ENCODE results near the gene BICRA. TPM values are rescaled to one million over a fixed set of nuclear protein-coding genes. Genes with fewer than 3 reads are reported as not detected.

The BICRA gene
- total RNA-seq, 1 experiment from 2014 or later, result 29.3 TPM

- Histone ChIP-seq H3K4me1 (ENCODE audit: insufficient read depth, low read length) (peaks cover 4% of the 10 kb centered on the region; the same call in 1 of the 2 replicates), H4K91ac (ENCODE audit: insufficient read length, low read depth, low read length) (no peak overlapping the region), H4K8ac (replicated peaks; ENCODE audit: insufficient read length, low read depth, low read length) (no peak overlapping the region), H3K18ac (ENCODE audit: insufficient read length, low read depth, low read length) (no peak overlapping the region), H2BK5ac (ENCODE audit: insufficient read length, low read length) (no peak overlapping the region), H3K23ac (ENCODE audit: insufficient read length, low read depth, low read length) (no peak overlapping the region), H3T11ph (ENCODE audit: low read length) (no peak overlapping the region), H3K23me2 (ENCODE audit: insufficient read length, low read depth, low read length, poor library complexity, severe bottlenecking) (peaks cover 6% of the 10 kb centered on the region), H3K4me2 (ENCODE audit: insufficient read depth, insufficient read length, low read length) (peak overlapping the region; percentile 30), H3K9ac (ENCODE audit: extremely low read depth, insufficient read length, low read length) (no peak overlapping the region), H3K14ac (ENCODE audit: insufficient read depth, low read length) (no peak overlapping the region), H3K27ac (ENCODE audit: insufficient read length, low read depth, low read length) (no peak overlapping the region), H2AK5ac (ENCODE audit: insufficient read length, low read length) (no peak overlapping the region), H3K56ac (ENCODE audit: insufficient read length, low read depth, low read length) (no peak overlapping the region), H2BK15ac (ENCODE audit: low read depth, low read length) (no peak overlapping the region), H3K79me1 (ENCODE audit: insufficient read depth, low read depth, low read length, poor library complexity, severe bottlenecking) (no peaks in the 10 kb centered on the region), H2BK120ac (ENCODE audit: low read depth, low read length, poor library complexity, severe bottlenecking) (no peak overlapping the region), H2AFZ (ENCODE audit: low read length) (no peak overlapping the region), H2BK20ac (ENCODE audit: low read depth, low read length, poor library complexity, severe bottlenecking) (no peak overlapping the region), H3K4ac (ENCODE audit: low read depth, low read length) (no peak overlapping the region), H3K27me3 (ENCODE audit: insufficient read depth, low read length) (no peaks in the 10 kb centered on the region), H3K9me3 (ENCODE audit: control insufficient read depth, low read depth, low read length) (no peaks in the 10 kb centered on the region), H2BK12ac (ENCODE audit: insufficient read length, low read depth, low read length) (no peak overlapping the region), H4K5ac (ENCODE audit: insufficient read length, low read depth, low read length) (no peak overlapping the region), H3K79me2 (ENCODE audit: insufficient read depth, low read length) (no peaks in the 10 kb centered on the region), H4K20me1 (ENCODE audit: control insufficient read depth, insufficient read depth, insufficient read length) (no peaks in the 10 kb centered on the region)
- H3K27ac Mint-ChIP-seq, result peak overlapping the region; percentile 32 to 90 (median 45); a peak in 5 of 7 replicates
- peaks cover 11 to 13% of the 10 kb centered on the region in 2 experiments for H3K4me1 Mint-ChIP-seq
- H3K4me3 Mint-ChIP-seq, result peak overlapping the region; percentile 80 to 91
- H3K36me3 Mint-ChIP-seq (ENCODE audit: insufficient read depth in 1 of 3, low read depth in 3 of 3), result peaks cover 0 to 14% (median 10%) of the 10 kb centered on the region in 3 experiments; a peak in 6 of 7 replicates
- peak; percentile 66 for DNase-seq
- no CpG with 5 or more reads among the region's 9 CpGs for WGBS (ENCODE audit: extremely low coverage, insufficient read length, low lambda C conversion rate)
- no peaks in the 10 kb centered on the region; the same call in 1 of the 2 replicates for H3K27me3 Mint-ChIP-seq (ENCODE audit: low read depth)
- H3K9me3 Mint-ChIP-seq, result no peaks in the 10 kb centered on the region; a peak in 1 of 5 replicates
- TF ChIP-seq CTCF (conservative IDR thresholded peaks at IDR 0.05), result no peak
These were observed 120.5 kb downstream of the BICRA start for GRCh38 chr19:47729468-47729798.

Data from H9 (cell line).